Measurements from ENCODE around the gene FAM83C. TPM values are rescaled to one million over a fixed set of nuclear protein-coding genes. Genes with fewer than 3 reads are reported as not detected.

FAM83C gene
- total RNA-seq, 2 experiments from 2014 or later, result not detected

DNA sequence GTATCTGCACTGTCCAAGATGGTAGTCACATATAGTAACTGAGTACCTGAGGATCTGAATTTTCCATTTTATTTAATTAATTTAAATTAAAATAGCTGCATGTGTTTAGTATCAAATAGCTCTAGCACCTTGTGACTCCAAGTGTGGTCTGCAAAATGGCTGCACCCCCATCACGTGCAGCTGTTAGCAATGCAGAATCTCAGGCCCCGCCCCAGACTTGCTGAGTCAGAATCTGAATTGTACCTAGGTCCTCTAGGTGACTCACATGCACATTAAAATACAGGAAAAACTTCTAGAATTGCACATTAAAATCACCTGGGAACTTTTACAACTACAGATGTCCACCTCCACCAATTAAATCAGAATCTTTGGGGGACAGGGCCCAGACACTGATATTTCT, 19.2 kb upstream of the FAM83C start:
- Histone ChIP-seq H3K9me3 (ENCODE audit: control insufficient read depth in 1 of 2, insufficient read depth in 1 of 2, low read length in 2 of 2) (no peaks in the 10 kb centered on the region), H3K36me3 (ENCODE audit: insufficient read depth, low read length) (peaks cover 11% of the 10 kb centered on the region), H3K4me3 (ENCODE audit: low read length) (no peak overlapping the region), H3K27me3 (ENCODE audit: control insufficient read depth in 1 of 2, insufficient read depth in 2 of 2, low read length in 2 of 2) (no peaks in the 10 kb centered on the region), H3K27ac (ENCODE audit: low read depth in 1 of 2, low read length in 2 of 2) (no peak overlapping the region), H3K4me1 (ENCODE audit: insufficient read depth, low read length) (peaks cover 13% of the 10 kb centered on the region)
- Mint-ChIP-seq H3K36me3 (ENCODE audit: low read depth) (peaks cover 29% of the 10 kb centered on the region), H3K4me3 (no peak overlapping the region), H3K4me1 (ENCODE audit: low read depth) (peaks cover 14% of the 10 kb centered on the region), H3K27me3 (no peaks in the 10 kb centered on the region), H3K9me3 (no peaks in the 10 kb centered on the region), H3K27ac (no peak overlapping the region)
- DNase-seq (peak in 1 of 14 experiments; percentile 41), ATAC-seq (ENCODE audit: poor library complexity) (no peak)
- ChIA-PET CTCF (no interaction called here), POLR2A (no interaction called here)
- TF ChIP-seq, protein P1, sequence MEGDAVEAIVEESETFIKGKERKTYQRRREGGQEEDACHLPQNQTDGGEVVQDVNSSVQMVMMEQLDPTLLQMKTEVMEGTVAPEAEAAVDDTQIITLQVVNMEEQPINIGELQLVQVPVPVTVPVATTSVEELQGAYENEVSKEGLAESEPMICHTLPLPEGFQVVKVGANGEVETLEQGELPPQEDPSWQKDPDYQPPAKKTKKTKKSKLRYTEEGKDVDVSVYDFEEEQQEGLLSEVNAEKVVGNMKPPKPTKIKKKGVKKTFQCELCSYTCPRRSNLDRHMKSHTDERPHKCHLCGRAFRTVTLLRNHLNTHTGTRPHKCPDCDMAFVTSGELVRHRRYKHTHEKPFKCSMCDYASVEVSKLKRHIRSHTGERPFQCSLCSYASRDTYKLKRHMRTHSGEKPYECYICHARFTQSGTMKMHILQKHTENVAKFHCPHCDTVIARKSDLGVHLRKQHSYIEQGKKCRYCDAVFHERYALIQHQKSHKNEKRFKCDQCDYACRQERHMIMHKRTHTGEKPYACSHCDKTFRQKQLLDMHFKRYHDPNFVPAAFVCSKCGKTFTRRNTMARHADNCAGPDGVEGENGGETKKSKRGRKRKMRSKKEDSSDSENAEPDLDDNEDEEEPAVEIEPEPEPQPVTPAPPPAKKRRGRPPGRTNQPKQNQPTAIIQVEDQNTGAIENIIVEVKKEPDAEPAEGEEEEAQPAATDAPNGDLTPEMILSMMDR (IDR thresholded peaks at IDR 0.05), result no peak
- intact Hi-C loops (cut with DNase I, micrococcal nuclease), result no loop called here

DNA sequence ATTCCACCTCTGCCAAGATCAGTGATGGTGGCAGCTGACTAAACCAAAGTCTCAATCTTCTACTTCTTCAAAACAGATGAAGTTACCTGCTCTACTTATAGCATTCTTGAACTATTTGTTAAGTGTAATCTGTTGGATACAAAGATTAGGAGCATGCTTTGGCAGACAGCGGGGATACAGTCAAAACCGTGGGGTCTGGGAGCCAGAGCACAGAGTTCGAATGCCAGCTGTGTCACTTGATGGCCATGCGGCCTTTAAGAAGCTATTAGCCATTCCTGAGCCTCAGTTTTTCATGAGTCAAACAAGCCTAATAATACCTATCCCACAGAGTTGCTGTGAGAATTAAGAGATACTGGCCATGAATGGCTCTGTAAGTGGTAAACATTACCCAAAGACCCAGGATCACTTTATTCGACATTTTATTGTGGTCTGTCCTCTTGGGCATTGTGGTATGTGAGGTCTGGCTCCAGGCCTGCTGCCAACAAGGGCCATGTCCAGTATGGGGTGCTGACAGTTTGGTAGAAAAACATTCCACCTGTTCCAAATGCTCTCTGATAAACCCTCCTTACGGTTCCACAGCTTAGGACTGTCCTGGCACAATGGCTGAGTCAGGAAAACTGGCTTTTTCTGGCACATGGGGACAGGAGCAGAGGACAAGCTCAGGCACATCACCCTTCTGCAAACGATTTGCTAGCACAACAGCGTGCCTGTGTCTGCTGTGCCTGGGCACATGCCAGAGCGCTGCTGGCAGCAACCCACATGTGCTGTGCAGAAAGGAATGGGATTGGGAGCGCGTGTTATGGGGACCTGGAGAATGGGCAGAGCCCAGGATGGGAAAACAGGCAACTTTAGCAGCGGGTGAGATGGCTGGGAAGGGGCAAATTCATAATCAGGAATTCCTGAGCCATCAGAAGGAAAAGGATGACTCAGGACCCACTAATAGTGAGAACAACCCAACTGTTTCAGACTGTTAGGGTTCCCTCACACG, 15.7 kb upstream of the FAM83C start:
- intact Hi-C loops (cut with DNase I, micrococcal nuclease), result loop anchor here in 1 of 2 experiments (2.0 to 10.0 kb wide), 2 partner anchors 163 to 473 kb away; partner anchors contain the start of gene EDEM2
- Mint-ChIP-seq H3K4me3 (no peak overlapping the region), H3K36me3 (ENCODE audit: low read depth) (peaks cover 27% of the 10 kb centered on the region), H3K4me1 (ENCODE audit: low read depth) (peaks cover 8% of the 10 kb centered on the region), H3K27me3 (no peaks in the 10 kb centered on the region), H3K27ac (no peak overlapping the region), H3K9me3 (no peaks in the 10 kb centered on the region)
- TF ChIP-seq, protein P1 (IDR thresholded peaks at IDR 0.05), result no peak
- H3K9me3 ChIP-seq (ENCODE audit: control insufficient read depth in 1 of 2, insufficient read depth in 1 of 2, low read length in 2 of 2), result no peaks in the 10 kb centered on the region
- H3K4me1 ChIP-seq (ENCODE audit: insufficient read depth, low read length), result peaks cover 17% of the 10 kb centered on the region
- ATAC-seq (ENCODE audit: poor library complexity) (no peak), DNase-seq (no peak)
- POLR2A ChIA-PET, result no interaction called here
- peaks cover 19% of the 10 kb centered on the region for H3K36me3 ChIP-seq (ENCODE audit: insufficient read depth, low read length)
- H3K27me3 ChIP-seq (ENCODE audit: control insufficient read depth in 1 of 2, insufficient read depth in 2 of 2, low read length in 2 of 2), result no peaks in the 10 kb centered on the region
- no peak overlapping the region for H3K27ac ChIP-seq (ENCODE audit: low read depth in 1 of 2, low read length in 2 of 2)
- CTCF ChIA-PET, result interaction anchor here (0.6 kb wide), 1 partner anchor 212 kb away, joined by 4 read pairs; no protein-coding TSS in a partner anchor
- no peak overlapping the region for H3K4me3 ChIP-seq (ENCODE audit: low read length)

DNA sequence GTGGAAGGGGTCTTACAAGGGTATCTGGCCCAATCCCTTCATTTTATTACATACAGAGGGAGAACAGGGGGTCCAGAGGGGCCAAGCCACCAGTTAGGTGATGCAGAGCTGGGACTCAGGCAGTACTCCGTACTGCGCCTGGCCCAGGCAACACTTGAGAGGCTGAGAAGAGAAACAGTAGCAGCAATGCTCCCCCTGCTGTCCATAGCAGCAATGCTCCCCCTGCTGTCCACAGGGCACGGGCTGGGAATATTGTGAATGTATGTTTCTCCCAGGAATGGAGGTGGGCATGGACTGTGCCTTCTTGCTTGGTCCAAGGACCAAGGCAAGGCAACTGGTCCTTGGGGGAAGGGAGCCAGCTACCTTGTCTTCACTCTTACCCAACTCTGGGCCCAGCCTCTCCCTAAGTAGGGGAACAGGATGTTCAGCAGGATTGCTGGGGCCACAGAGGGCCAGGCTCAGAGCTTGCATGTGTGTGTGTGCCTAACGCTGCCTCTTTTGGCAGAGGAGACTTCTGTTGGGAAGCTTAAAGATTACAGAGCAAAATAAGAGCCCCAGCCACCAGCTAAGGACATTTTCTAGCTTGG, 14.8 kb upstream of the FAM83C start:
- no peak overlapping the region for H3K4me3 Mint-ChIP-seq
- H3K36me3 ChIP-seq (ENCODE audit: insufficient read depth, low read length), result peaks cover 16% of the 10 kb centered on the region
- H3K27ac Mint-ChIP-seq, result no peak overlapping the region
- intact Hi-C loops (cut with DNase I, micrococcal nuclease), result loop anchor here in 1 of 2 experiments (2.0 to 10.0 kb wide), 2 partner anchors 162 to 472 kb away; partner anchors contain the start of gene EDEM2
- no peak overlapping the region for H3K4me3 ChIP-seq (ENCODE audit: low read length)
- no peak overlapping the region for H3K27ac ChIP-seq (ENCODE audit: low read depth in 1 of 2, low read length in 2 of 2)
- no peaks in the 10 kb centered on the region for H3K27me3 Mint-ChIP-seq
- DNase-seq, result peak in 4 of 14 experiments; percentile 11 to 58 (median 48)
- ATAC-seq (ENCODE audit: poor library complexity), result peak; percentile 32
- no peaks in the 10 kb centered on the region for H3K9me3 Mint-ChIP-seq
- H3K27me3 ChIP-seq (ENCODE audit: control insufficient read depth in 1 of 2, insufficient read depth in 2 of 2, low read length in 2 of 2), result no peaks in the 10 kb centered on the region
- H3K4me1 ChIP-seq (ENCODE audit: insufficient read depth, low read length), result peaks cover 17% of the 10 kb centered on the region
- TF ChIP-seq, protein P1 (IDR thresholded peaks at IDR 0.05), result peak; percentile 56
- no peaks in the 10 kb centered on the region for H3K9me3 ChIP-seq (ENCODE audit: control insufficient read depth in 1 of 2, insufficient read depth in 1 of 2, low read length in 2 of 2)
- CTCF ChIA-PET, result interaction anchor here (0.6 kb wide), 1 partner anchor 211 kb away, joined by 4 read pairs; no protein-coding TSS in a partner anchor
- peaks cover 8% of the 10 kb centered on the region for H3K4me1 Mint-ChIP-seq (ENCODE audit: low read depth)
- H3K36me3 Mint-ChIP-seq (ENCODE audit: low read depth), result peaks cover 18% of the 10 kb centered on the region
- POLR2A ChIA-PET, result interaction anchor here (1.5 kb wide), 1 partner anchor 160 kb away, joined by 3 read pairs; the partner anchor contains the start of gene EDEM2
